ENCODE measurements around the gene RPL14. TPM values are rescaled to one million over a fixed set of nuclear protein-coding genes. Genes with fewer than 3 reads are reported as not detected.

The RPL14 gene
- total and polyA plus RNA-seq, 2 of the 13 experiments (the other 11 are each of a cell fraction or from before 2014, with no cell fraction given): 502 to 1,291 TPM

- TF ChIP-seq ZBTB33 (CRISPR knock-in tag; IDR thresholded peaks at IDR 0.05) (peak; percentile 87), HIC2 (CRISPR knock-in tag; IDR thresholded peaks at IDR 0.05; ENCODE audit: low read depth) (no peak), ATM (IDR thresholded peaks at IDR 0.05; ENCODE audit: borderline replicate concordance) (no peak), BRF2 (CRISPR knock-in tag; IDR thresholded peaks at IDR 0.05) (no peak), PLSCR1 (CRISPR knock-in tag; IDR thresholded peaks at IDR 0.05; ENCODE audit: borderline replicate concordance) (no peak), ZSCAN9 (CRISPR knock-in tag; IDR thresholded peaks at IDR 0.05; ENCODE audit: borderline replicate concordance) (no peak), HDAC6 (IDR thresholded peaks at IDR 0.05; ENCODE audit: low read depth, low read length) (no peak), NAIF1 (CRISPR knock-in tag; IDR thresholded peaks at IDR 0.05; ENCODE audit: borderline replicate concordance) (0 out of 2 replicates have a peak, but pooled peaks have one; percentile 64), ZNF773 (CRISPR knock-in tag; IDR thresholded peaks at IDR 0.05; ENCODE audit: borderline replicate concordance) (no peak), GTF2F1 (IDR thresholded peaks at IDR 0.05; ENCODE audit: low read length) (no peak; the same call in 1 of the 2 replicates), ZNF264 (CRISPR knock-in tag; IDR thresholded peaks at IDR 0.05) (no peak), SMC3 (IDR thresholded peaks at IDR 0.05; ENCODE audit: low read length) (no peak; the same call in 1 of the 2 replicates), BORCS8-MEF2B (CRISPR knock-in tag; IDR thresholded peaks at IDR 0.05) (peak; percentile 93), CREM (IDR thresholded peaks at IDR 0.05) (peak; percentile 87), CREM (CRISPR knock-in tag; IDR thresholded peaks at IDR 0.05) (no peak), AKAP8 (CRISPR knock-in tag; IDR thresholded peaks at IDR 0.05) (0 out of 2 replicates have a peak, but pooled peaks have one; percentile 43), ZNF576 (CRISPR knock-in tag; IDR thresholded peaks at IDR 0.05) (no peak), YEATS2 (CRISPR knock-in tag; IDR thresholded peaks at IDR 0.05; ENCODE audit: borderline replicate concordance) (peak; percentile 93; the same call in 1 of the 2 replicates), SIN3B (IDR thresholded peaks at IDR 0.05; ENCODE audit: low read length) (peak; percentile 40; the same call in 1 of the 2 replicates), PAF1 (CRISPR knock-in tag; IDR thresholded peaks at IDR 0.05) (no peak)
Observed at GRCh38 chr3:40505599-40506462, 48.7 kb downstream of the RPL14 start, which contains the start of gene ZNF620 (continued).
